Hepatocyte (in vitro differentiated cells): ENCODE measurements around the gene CYP2C9. TPM values are rescaled to one million over a fixed set of nuclear protein-coding genes. Genes with fewer than 3 reads are reported as not detected.

Source experiments
- DNase-seq: peaks from one replicate; pipeline ENCODE4 v3.0.0-alpha.2; 2016; ENCODE audit warnings: low spot score
- H2AFZ ChIP-seq: fragments of 200-600 bp; sonication (generic); 2 replicates; pipeline ENCODE4 v1.6.0; 2016; ENCODE audit warnings: antibody characterized with exemption, mild to moderate bottlenecking
- H3K27ac ChIP-seq: fragments of 200-600 bp; sonication (generic); 2 replicates; pipeline ENCODE4 v1.5.1; 2016; ENCODE audit warnings: mild to moderate bottlenecking
- H3K27me3 ChIP-seq: fragments of 200-600 bp; sonication (generic); 2 replicates; pipeline ENCODE4 v1.6.1; 2016
- H3K36me3 ChIP-seq: fragments of 200-600 bp; sonication (generic); replicated peaks from 2 replicates; pipeline ENCODE4 v1.5.1; 2016; ENCODE audit warnings: low read depth; ENCODE audit not compliant: insufficient read depth
- H3K4me1 ChIP-seq: fragments of 200-600 bp; sonication (generic); 2 replicates; pipeline ENCODE4 v1.5.1; 2016; ENCODE audit warnings: mild to moderate bottlenecking, moderate library complexity; ENCODE audit not compliant: insufficient read depth
- H3K4me2 ChIP-seq: fragments of 200-600 bp; sonication (generic); 2 replicates; pipeline ENCODE4 v1.6.0; 2016
- H3K4me3 ChIP-seq: fragments of 200-600 bp; sonication (generic); 2 replicates; pipeline ENCODE4 v1.5.1; 2016; ENCODE audit warnings: mild to moderate bottlenecking
- H3K79me2 ChIP-seq: fragments of 200-600 bp; sonication (generic); 2 replicates; pipeline ENCODE4 v1.6.0; 2017; ENCODE audit warnings: mild to moderate bottlenecking
- H3K9me2 ChIP-seq: fragments of 200-600 bp; sonication (generic); replicated peaks from 2 replicates; pipeline ENCODE4 v1.6.0; 2017; ENCODE audit warnings: mild to moderate bottlenecking; ENCODE audit not compliant: insufficient read depth
- H3K9me3 ChIP-seq: fragments of 200-600 bp; sonication (generic); 2 replicates; pipeline ENCODE4 v1.5.1; 2016; ENCODE audit warnings: low read depth, mild to moderate bottlenecking
- H4K20me1 ChIP-seq: fragments of 200-600 bp; sonication (generic); 2 replicates; pipeline ENCODE4 v1.6.0; 2016; ENCODE audit warnings: mild to moderate bottlenecking; ENCODE audit not compliant: insufficient read depth, poor library complexity, severe bottlenecking
- EZH2 ChIP-seq: fragments of 200-600 bp; sonication (generic); IDR thresholded peaks from 2 replicates; pipeline ENCODE4 v1.6.1; 2016; ENCODE audit warnings: antibody characterized with exemption, mild to moderate bottlenecking, borderline replicate concordance
- EZH2phosphoT487 ChIP-seq: fragments of 200-600 bp; sonication (generic); IDR thresholded peaks from one replicate; pipeline ENCODE4 v1.6.1; 2018; ENCODE audit warnings: antibody characterized with exemption, mild to moderate bottlenecking, low read depth, moderate library complexity; ENCODE audit not compliant: unreplicated experiment, severe bottlenecking
- WGBS: methylation state at CpG from one replicate; pipeline ENCODE4 v1.1.6; 2016; ENCODE audit warnings: low lambda C conversion rate; ENCODE audit errors: missing lambda C conversion rate; 5-methylcytosine and 5-hydroxymethylcytosine counted together
- polyA plus RNA-seq: library from polyadenylated mRNA; unstranded; fragments of >200 nt; fragmentation: Nextera tagmentation; extraction: Ambion mirVana; gene quantifications from 2 replicates; pipeline ENCODE4 v1.2.1, GENCODE V29; 2016
- small RNA-seq: library from RNA; depleted of rRNA; stranded (forward); fragments of <200 nt; gene quantifications from one replicate; pipeline ENCODE3, GENCODE V24; 2014
- total RNA-seq: library from RNA; depleted of rRNA; stranded (reverse); fragments of >200 nt; gene quantifications from 2 replicates; pipeline ENCODE4 v1.2.3, GENCODE V29; 2014
- TF ChIP-seq, protein P1 (sequence below): fragments of 200-600 bp; sonication (generic); IDR thresholded peaks from 2 replicates; pipeline ENCODE4 v1.5.1; 2016; ENCODE audit warnings: antibody characterized with exemption, mild to moderate bottlenecking; ENCODE audit not compliant: poor library complexity

CYP2C9 gene
- total and polyA plus RNA-seq, 2 experiments from 2014 or later: 32.1 to 61.1 TPM

DNA sequence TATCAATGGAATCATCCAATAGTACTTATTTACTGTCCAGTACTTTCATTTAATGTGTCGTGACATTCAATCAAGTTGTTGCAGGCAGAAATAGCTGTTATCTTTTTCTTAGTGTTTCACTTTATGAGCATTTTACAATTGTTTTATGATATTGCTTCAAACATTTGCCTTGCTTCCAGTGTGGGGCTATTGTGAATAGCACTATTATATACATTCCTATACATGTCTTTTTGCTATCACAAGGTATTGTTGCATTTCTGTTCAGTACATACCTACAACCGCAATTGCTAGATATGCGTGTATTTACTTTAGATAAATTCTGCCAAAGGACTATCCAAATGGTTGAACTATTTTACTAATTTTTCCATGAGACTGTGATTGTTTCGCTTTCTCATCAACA is 95.9 kb downstream of the CYP2C9 start:
- Histone ChIP-seq H3K9me2 (no peaks in the 10 kb centered on the region), H3K4me3 (no peak overlapping the region), H2AFZ (no peak overlapping the region), H4K20me1 (no peaks in the 10 kb centered on the region), H3K4me2 (peak overlapping the region; percentile 23), H3K27ac (no peak overlapping the region), H3K36me3 (no peaks in the 10 kb centered on the region), H3K27me3 (no peaks in the 10 kb centered on the region), H3K79me2 (no peaks in the 10 kb centered on the region), H3K4me1 (no peaks in the 10 kb centered on the region), H3K9me3 (no peaks in the 10 kb centered on the region)
- 72% methylated on average over 4 of the region's 4 CpGs for WGBS
- TF ChIP-seq EZH2: no peak
- TF ChIP-seq, protein P1, sequence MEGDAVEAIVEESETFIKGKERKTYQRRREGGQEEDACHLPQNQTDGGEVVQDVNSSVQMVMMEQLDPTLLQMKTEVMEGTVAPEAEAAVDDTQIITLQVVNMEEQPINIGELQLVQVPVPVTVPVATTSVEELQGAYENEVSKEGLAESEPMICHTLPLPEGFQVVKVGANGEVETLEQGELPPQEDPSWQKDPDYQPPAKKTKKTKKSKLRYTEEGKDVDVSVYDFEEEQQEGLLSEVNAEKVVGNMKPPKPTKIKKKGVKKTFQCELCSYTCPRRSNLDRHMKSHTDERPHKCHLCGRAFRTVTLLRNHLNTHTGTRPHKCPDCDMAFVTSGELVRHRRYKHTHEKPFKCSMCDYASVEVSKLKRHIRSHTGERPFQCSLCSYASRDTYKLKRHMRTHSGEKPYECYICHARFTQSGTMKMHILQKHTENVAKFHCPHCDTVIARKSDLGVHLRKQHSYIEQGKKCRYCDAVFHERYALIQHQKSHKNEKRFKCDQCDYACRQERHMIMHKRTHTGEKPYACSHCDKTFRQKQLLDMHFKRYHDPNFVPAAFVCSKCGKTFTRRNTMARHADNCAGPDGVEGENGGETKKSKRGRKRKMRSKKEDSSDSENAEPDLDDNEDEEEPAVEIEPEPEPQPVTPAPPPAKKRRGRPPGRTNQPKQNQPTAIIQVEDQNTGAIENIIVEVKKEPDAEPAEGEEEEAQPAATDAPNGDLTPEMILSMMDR: no peak
- no peak for TF ChIP-seq EZH2phosphoT487
- DNase-seq: no peak

DNA sequence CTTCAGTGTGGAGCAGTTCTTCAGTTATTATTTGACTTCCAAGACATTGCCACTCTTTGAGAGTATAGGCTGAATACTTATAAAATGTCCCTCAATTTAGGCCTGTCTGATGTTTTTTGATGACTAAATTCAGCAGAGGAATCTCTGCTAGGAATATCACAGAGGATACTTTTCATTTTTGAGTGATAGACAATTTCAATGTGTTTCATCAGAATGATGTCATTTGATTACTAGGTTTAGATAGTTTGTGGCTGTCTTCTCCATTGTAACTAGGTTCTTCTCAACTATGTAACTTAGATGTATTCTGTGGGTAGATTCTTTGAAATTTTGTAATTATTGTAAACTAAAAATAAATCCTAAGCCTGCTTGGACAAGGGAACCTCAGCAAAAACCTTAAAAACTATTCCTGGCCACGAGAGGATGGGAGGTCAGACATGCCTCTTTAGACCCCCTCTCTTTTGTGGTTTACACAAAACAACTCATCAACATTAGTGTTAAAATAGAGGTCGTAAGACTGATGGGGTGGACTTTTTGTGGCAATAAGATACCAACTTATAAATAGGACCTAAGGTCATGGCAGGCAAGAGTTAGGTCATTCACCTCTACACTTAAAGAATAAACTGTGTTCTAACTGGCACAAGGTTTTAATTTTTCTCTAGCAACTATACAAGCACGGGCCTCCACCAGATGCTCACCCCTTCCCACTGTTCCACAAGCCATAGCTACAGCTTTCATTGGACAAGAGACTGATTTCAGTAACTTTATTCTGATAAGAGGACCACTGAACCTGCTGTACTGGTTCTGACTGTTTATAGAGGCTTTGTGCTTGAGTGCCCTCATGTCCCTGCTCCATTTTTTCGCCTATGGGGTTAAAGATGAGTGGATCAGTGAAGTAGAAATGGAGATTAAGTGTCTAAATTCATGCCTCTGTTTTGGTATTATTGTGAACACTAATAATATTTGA is 97.2 kb downstream of the CYP2C9 start:
- Histone ChIP-seq H3K4me3 (no peak overlapping the region), H3K9me2 (no peaks in the 10 kb centered on the region), H3K4me2 (no peak overlapping the region), H4K20me1 (no peaks in the 10 kb centered on the region), H3K9me3 (no peaks in the 10 kb centered on the region), H3K79me2 (no peaks in the 10 kb centered on the region), H3K27me3 (no peaks in the 10 kb centered on the region), H3K27ac (no peak overlapping the region), H3K36me3 (no peaks in the 10 kb centered on the region), H3K4me1 (no peaks in the 10 kb centered on the region), H2AFZ (no peak overlapping the region)
- TF ChIP-seq EZH2phosphoT487 (no peak), EZH2 (no peak)
- TF ChIP-seq, protein P1: no peak
- DNase-seq: no peak
- 45% methylated on average over 4 of the region's 4 CpGs for WGBS

DNA sequence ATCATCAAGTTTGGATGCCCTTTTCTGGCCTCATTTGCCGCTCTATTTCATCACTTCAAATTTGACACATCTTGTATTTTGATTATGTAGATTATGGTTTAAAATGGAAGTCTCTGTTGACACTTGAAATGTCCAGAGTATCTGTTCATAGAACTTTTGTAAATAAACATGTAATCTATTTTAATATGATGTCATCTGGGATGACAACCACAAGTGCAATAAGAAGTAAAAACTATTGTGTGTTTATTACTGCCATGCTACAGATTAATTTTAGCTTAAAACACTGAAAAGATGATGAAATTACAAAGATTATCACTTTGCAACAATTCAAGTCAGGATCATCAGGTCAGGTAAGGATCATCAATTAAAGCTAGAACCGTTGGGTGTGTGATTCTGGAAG is 100.8 kb downstream of the CYP2C9 start:
- Histone ChIP-seq H3K9me2 (no peaks in the 10 kb centered on the region), H2AFZ (no peak overlapping the region), H3K79me2 (no peaks in the 10 kb centered on the region), H3K9me3 (no peaks in the 10 kb centered on the region), H3K27me3 (no peaks in the 10 kb centered on the region), H4K20me1 (no peaks in the 10 kb centered on the region), H3K27ac (no peak overlapping the region), H3K4me3 (no peak overlapping the region), H3K36me3 (no peaks in the 10 kb centered on the region), H3K4me1 (no peaks in the 10 kb centered on the region), H3K4me2 (no peak overlapping the region)
- TF ChIP-seq, protein P1: no peak
- TF ChIP-seq EZH2phosphoT487 (no peak), EZH2 (no peak)
- DNase-seq: no peak
- WGBS: 93% methylated on average over 2 of the region's 2 CpGs

Small RNA genes within 50 kb of the gene (small RNA-seq; reads per million reads assigned to genes)
- gene CYP2C60P: not detected

Other genes starting within 250 kb of the CYP2C9 start
- gene CYP2C19, start 176.0 kb upstream of the CYP2C9 start, total RNA-seq: 44.6 and 46.4 TPM in 2 replicates
- 14.7 and 21.3 TPM in 2 replicates for gene CYP2C19, start 176.0 kb upstream of the CYP2C9 start, polyA plus RNA-seq
- gene CYP2C8, start 130.8 kb downstream of the CYP2C9 start, total RNA-seq: 3.7 and 4.1 TPM in 2 replicates
- 1.5 and 2.2 TPM in 2 replicates for gene CYP2C8, start 130.8 kb downstream of the CYP2C9 start, polyA plus RNA-seq